UCSD-AML1 (cell line): ENCODE measurements around the gene ARHGAP18.

Experiments used
- DNase-seq: peaks from one replicate; lab custom pipeline; 2025; ENCODE audit not compliant: unreplicated experiment; lab: John Stamatoyannopoulos, UW

ARHGAP18 gene

DNA sequence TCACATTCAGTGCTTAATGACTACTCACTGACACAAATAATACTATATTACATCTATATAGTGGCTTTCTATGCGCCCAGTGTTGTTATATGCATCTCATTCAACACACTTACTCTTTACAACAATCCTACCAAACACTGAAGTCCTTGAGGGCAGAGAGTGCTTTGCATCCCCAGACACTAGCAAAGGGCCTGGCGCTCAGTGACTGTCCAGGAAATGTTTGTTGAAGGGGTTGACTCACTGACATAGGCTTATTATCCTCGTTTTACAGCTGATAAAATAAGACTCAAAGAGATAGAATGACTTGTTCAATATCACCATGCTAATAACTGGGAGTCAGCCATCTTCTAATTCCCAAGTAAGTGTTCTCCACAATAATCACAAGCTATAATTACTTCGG is 163.3 kb downstream of the ARHGAP18 start:
- no peak for DNase-seq

DNA sequence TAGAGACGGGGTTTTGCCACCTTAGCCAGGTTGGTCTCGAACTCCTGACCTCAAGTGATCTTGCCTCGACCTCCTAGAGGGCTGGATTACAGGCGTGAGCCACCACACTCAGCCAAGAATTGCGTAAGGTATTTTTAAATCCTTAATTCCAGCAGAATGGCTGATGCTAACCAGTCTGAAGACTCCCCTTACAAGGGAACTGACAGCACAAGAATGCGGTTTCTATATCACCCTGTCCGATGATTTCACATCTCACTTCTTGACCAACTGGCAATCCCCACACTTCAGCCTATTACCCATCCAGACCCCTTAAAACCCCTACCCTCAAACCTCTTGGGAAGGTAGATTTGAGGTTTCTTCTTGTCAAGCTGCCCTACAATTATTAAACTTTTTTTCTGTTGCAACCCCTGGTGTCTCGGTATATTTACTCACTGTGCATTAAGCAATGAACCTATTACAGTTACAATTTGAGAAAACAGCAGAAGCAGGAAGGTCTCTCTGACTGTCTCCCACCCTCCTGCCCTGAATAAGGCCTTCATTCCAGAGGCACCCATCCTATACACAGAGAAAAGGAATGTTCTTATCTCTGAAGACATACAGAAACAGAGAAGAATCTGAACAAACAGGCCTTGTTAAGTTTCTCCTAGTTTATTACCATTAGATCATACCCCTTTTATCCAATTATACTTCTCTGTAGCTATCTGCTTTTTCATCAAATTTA is 164.9 kb downstream of the ARHGAP18 start:
- no peak for DNase-seq

DNA sequence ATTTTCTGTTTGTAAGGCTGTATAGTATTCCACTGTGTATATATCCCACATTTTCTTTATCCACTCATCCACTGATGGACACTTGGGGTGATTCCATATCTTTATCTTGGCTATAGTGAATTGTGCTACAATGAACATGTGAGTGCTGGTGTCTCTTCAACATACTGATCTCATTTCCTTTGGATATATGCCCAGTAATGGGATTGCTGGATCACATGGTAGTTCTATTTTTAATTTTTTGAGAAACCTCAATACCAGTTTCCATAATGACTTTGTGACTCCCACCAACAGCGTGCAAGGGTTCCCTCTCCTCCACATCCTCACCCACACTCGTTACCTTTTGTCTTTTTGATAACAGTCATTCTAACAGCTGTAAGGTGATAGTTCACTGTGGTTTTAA is 166.0 kb downstream of the ARHGAP18 start:
- no peak for DNase-seq

DNA sequence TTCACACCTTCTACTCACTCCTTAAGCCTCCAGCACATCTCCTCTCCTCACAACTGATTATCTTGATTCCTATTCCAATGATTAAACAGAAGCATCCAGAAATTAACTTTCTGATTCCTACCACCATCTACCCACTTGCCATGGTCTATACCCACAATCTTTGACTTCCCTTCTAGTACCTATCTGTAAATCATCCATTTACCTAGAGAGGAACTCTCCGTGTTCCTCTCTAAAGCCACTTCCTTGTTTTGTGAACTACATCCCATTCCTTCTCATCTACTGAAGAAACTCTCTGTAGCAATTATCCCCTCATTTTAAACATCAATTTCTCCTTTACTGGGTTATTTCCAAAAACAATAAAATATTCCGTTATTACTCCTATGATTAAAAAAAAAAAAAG is 167.3 kb downstream of the ARHGAP18 start:
- no peak for DNase-seq

DNA sequence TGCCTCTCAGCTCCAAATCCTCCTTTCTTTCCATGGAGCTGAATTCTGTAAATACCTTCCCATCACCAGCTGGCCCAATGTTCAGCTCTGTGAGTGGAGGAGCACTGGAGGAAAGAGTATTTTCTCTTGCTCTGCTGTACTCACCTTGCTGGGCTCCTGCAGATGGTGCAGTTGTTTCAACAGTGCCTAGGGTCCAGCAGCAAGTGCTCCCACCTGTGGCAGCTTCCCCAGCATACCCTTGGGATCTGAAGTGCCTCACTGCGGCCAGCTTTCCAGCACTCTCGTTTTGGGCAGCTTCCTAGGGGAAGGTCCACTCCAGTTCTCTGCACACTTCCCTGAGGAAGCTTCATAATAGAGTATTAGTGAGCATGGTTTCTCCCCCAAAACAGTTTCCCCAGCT is 170.9 kb downstream of the ARHGAP18 start:
- DNase-seq, result no peak

DNA sequence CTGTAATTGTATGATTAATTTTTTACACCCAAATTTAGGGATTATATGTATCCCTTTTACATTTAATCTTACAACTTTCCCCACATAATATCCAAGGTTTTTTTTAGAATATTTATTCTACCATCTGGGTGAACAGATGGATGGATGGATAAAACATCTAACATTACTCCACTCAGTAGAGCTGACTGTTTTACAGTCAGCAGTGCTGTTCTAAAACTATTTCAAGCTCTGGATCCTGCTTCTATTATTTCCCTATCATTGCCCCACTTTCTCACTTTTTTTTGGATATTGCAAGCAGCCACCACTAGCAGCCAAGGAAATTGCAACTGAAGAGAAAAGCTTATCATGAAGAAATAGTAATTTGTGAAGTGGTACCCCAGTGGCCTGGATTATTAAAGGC is 173.7 kb downstream of the ARHGAP18 start:
- DNase-seq, result no peak

DNA sequence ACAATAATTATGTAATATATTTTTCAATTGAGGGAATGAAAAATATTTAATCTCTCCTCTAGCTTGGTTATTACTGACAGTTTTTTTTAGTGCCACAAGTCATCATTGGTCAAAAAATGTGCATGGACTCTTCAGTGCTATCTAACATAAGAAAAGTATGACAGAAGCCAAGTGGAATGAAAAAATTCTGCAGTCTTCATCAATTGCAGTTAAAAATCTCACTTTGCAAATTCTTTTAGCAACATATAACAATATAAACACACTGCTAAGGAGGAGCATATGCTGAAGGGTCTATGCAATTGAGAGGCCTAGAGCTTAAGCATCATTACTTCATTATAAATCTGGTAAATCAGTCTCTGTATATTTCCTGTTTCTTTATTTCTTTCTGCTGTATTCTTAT is 175.1 kb downstream of the ARHGAP18 start:
- no peak for DNase-seq
